WTC11 (cell line): ENCODE results near the gene AQP2. TPM values are rescaled to one million over a fixed set of nuclear protein-coding genes. Genes with fewer than 3 reads are reported as not detected.

Experiments
- ATAC-seq: fragments of 200-7000 bp; cut with Tn5 transposase; 2 replicates; pipeline ENCODE4 v1.10.0; 2021; ENCODE audit warnings: mild to moderate bottlenecking, moderate library complexity
- CTCF ChIA-PET: fragments of 300-600 bp; sonication (Branson Sonifier 250); formaldehyde crosslinking; loops from one replicate; lab custom pipeline; 2021; ENCODE audit warnings: antibody characterized with exemption; lab: Charles Lee
- POLR2A ChIA-PET: fragments of 350-600 bp; sonication (Branson Sonifier 250); formaldehyde crosslinking; loops from one replicate; lab custom pipeline; 2021; ENCODE audit warnings: antibody characterized with exemption; lab: Charles Lee
- DNase-seq: peaks from one replicate; pipeline ENCODE4 v3.0.0; 2021; ENCODE audit warnings: low spot score
- H3K27ac Mint-ChIP-seq: 2 replicates; pipeline ENCODE4 v1.8.0; 2021; ENCODE audit warnings: mixed read lengths
- H3K27me3 Mint-ChIP-seq: 2 replicates; pipeline ENCODE4 v1.8.0; 2021; ENCODE audit warnings: low read depth, mild to moderate bottlenecking, moderate library complexity, mixed read lengths
- H3K36me3 Mint-ChIP-seq: 2 replicates; pipeline ENCODE4 v1.8.0; 2021; ENCODE audit warnings: mixed read lengths
- H3K4me1 Mint-ChIP-seq: 2 replicates; pipeline ENCODE4 v1.8.0; 2022; ENCODE audit warnings: mixed read lengths
- H3K4me3 Mint-ChIP-seq: 2 replicates; pipeline ENCODE4 v1.8.0; 2021; ENCODE audit warnings: mild to moderate bottlenecking, moderate library complexity, mixed read lengths
- H3K9me3 Mint-ChIP-seq: 2 replicates; pipeline ENCODE4 v1.8.0; 2021; ENCODE audit warnings: mixed read lengths
- CREB1 ChIP-seq: sonication (generic); formaldehyde crosslinking; IDR thresholded peaks from 2 replicates; pipeline ENCODE4 v1.8.0; 2023; ENCODE audit warnings: mild to moderate bottlenecking, missing genetic modification reagents
- ELF4 ChIP-seq: sonication (generic); formaldehyde crosslinking; IDR thresholded peaks from 2 replicates; pipeline ENCODE4 v1.8.1; 2022; ENCODE audit warnings: low read depth, mild to moderate bottlenecking, moderate library complexity, missing genetic modification reagents
- ETV6 ChIP-seq: sonication (generic); formaldehyde crosslinking; IDR thresholded peaks from 2 replicates; pipeline ENCODE4 v1.8.1; 2022; ENCODE audit warnings: mild to moderate bottlenecking, missing genetic modification reagents
- FOXP1 ChIP-seq: sonication (generic); formaldehyde crosslinking; IDR thresholded peaks from 2 replicates; pipeline ENCODE4 v1.8.0; 2022; ENCODE audit warnings: missing genetic modification reagents, mild to moderate bottlenecking, moderate library complexity, borderline replicate concordance
- JUN ChIP-seq: sonication (generic); formaldehyde crosslinking; IDR thresholded peaks from 2 replicates; pipeline ENCODE4 v1.8.0; 2023; ENCODE audit warnings: mild to moderate bottlenecking, missing genetic modification reagents
- NR1H2 ChIP-seq: sonication (generic); formaldehyde crosslinking; IDR thresholded peaks from 2 replicates; pipeline ENCODE4 v1.9.0; 2021; ENCODE audit warnings: mild to moderate bottlenecking, moderate library complexity, missing genetic modification reagents
- NR2C2 ChIP-seq: sonication (generic); formaldehyde crosslinking; IDR thresholded peaks from 2 replicates; pipeline ENCODE4 v1.8.0; 2022; ENCODE audit warnings: mild to moderate bottlenecking, missing genetic modification reagents
- TEAD1 ChIP-seq: sonication (generic); formaldehyde crosslinking; IDR thresholded peaks from 2 replicates; pipeline ENCODE4 v1.8.0; 2022; ENCODE audit warnings: mild to moderate bottlenecking, missing genetic modification reagents
- TP53 ChIP-seq: sonication (generic); formaldehyde crosslinking; IDR thresholded peaks from 2 replicates; pipeline ENCODE4 v1.8.1; 2023; ENCODE audit warnings: mild to moderate bottlenecking, missing genetic modification reagents
- ZNF121 ChIP-seq: sonication (generic); formaldehyde crosslinking; IDR thresholded peaks from 2 replicates; pipeline ENCODE4 v1.8.0; 2023; ENCODE audit warnings: missing genetic modification reagents
- total RNA-seq: library from RNA; stranded (reverse); gene quantifications from 3 replicates; pipeline ENCODE4 v1.2.3, GENCODE V29; 2021
- TF ChIP-seq, protein P1 (sequence below): sonication (generic); formaldehyde crosslinking; IDR thresholded peaks from 2 replicates; pipeline ENCODE4 v1.8.0; 2023; ENCODE audit warnings: mild to moderate bottlenecking, missing genetic modification reagents
- TF ChIP-seq, protein P2 (sequence below): fragments of 250-450 bp; sonication (Bioruptor Pico); IDR thresholded peaks from 2 replicates; pipeline ENCODE4 v1.9.0; 2021; ENCODE audit warnings: mild to moderate bottlenecking
- TF ChIP-seq, protein P3 (sequence below): fragments of 250-450 bp; sonication (Bioruptor Pico); IDR thresholded peaks from 2 replicates; pipeline ENCODE4 v2.1.2; 2022; ENCODE audit warnings: mild to moderate bottlenecking, moderate library complexity
- TF ChIP-seq, protein P4 (sequence below): fragments of 250-450 bp; sonication (Bioruptor Pico); conservative IDR thresholded peaks from 2 replicates; pipeline ENCODE4 v1.9.0; 2021; ENCODE audit warnings: mild to moderate bottlenecking
- TF ChIP-seq, protein P5 (sequence below): sonication (generic); formaldehyde crosslinking; IDR thresholded peaks from 2 replicates; pipeline ENCODE4 v1.8.0; 2022; ENCODE audit warnings: mild to moderate bottlenecking, missing genetic modification reagents
- TF ChIP-seq, protein P6 (sequence below): sonication (generic); formaldehyde crosslinking; IDR thresholded peaks from 2 replicates; pipeline ENCODE4 v1.8.1; 2022; ENCODE audit warnings: low read depth, mild to moderate bottlenecking, moderate library complexity, missing genetic modification reagents, borderline replicate concordance
- TF ChIP-seq, protein P7 (sequence below): sonication (generic); formaldehyde crosslinking; IDR thresholded peaks from 2 replicates; pipeline ENCODE4 v1.8.1; 2023; ENCODE audit warnings: mild to moderate bottlenecking, moderate library complexity, missing genetic modification reagents

Gene AQP2
- total RNA-seq, 1 experiment from 2014 or later: not detected

DNA sequence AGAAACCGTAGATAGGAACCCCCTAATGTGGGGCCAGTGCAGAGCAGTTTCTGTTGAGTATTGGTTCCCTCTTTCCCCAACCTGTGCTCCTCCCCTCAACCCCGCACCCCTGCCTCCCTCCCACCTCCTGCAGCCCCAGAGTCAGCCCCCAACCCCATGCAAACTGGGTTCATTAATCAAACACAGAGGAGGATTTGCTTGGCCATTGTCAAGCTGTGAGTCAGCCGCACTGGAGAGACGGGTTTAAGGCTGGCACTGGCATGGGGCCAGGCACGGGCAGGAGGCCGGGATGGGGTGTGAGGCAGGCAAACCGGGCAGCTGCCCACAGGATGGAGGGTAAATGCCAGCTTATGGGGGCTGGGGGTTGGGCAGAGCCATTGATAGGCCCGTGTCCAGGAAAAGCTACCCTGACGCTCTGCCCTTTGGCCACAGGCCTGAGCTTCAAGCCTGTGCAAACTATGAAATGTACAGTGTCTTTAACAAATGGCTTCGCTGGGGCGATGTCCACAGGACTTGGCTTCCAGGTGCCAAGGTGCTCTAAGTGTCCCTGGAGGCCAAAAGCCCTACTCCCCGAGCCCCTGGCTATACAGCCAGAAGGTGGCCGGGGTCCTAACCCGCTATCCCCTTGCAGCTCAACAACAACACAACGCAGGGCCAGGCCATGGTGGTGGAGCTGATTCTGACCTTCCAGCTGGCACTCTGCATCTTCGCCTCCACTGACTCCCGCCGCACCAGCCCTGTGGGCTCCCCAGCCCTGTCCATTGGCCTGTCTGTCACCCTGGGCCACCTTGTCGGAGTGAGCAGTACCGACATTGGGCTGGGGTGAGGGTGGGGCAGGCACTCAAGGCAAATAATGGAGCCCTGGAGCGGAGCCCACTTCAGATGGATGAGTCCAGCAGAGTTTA is 12.6 kb downstream of the AQP2 start (continued):
- TF ChIP-seq, protein P1, sequence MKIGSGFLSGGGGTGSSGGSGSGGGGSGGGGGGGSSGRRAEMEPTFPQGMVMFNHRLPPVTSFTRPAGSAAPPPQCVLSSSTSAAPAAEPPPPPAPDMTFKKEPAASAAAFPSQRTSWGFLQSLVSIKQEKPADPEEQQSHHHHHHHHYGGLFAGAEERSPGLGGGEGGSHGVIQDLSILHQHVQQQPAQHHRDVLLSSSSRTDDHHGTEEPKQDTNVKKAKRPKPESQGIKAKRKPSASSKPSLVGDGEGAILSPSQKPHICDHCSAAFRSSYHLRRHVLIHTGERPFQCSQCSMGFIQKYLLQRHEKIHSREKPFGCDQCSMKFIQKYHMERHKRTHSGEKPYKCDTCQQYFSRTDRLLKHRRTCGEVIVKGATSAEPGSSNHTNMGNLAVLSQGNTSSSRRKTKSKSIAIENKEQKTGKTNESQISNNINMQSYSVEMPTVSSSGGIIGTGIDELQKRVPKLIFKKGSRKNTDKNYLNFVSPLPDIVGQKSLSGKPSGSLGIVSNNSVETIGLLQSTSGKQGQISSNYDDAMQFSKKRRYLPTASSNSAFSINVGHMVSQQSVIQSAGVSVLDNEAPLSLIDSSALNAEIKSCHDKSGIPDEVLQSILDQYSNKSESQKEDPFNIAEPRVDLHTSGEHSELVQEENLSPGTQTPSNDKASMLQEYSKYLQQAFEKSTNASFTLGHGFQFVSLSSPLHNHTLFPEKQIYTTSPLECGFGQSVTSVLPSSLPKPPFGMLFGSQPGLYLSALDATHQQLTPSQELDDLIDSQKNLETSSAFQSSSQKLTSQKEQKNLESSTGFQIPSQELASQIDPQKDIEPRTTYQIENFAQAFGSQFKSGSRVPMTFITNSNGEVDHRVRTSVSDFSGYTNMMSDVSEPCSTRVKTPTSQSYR (CRISPR knock-in tag): no peak
- TF ChIP-seq, protein P2, sequence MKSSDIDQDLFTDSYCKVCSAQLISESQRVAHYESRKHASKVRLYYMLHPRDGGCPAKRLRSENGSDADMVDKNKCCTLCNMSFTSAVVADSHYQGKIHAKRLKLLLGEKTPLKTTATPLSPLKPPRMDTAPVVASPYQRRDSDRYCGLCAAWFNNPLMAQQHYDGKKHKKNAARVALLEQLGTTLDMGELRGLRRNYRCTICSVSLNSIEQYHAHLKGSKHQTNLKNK: no peak
- TF ChIP-seq, protein P3, sequence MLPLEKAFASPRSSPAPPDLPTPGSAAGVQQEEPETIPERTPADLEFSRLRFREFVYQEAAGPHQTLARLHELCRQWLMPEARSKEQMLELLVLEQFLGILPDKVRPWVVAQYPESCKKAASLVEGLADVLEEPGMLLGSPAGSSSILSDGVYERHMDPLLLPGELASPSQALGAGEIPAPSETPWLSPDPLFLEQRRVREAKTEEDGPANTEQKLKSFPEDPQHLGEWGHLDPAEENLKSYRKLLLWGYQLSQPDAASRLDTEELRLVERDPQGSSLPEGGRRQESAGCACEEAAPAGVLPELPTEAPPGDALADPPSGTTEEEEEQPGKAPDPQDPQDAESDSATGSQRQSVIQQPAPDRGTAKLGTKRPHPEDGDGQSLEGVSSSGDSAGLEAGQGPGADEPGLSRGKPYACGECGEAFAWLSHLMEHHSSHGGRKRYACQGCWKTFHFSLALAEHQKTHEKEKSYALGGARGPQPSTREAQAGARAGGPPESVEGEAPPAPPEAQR (CRISPR knock-in tag): no peak
- no peak for TF ChIP-seq ZNF121 (CRISPR knock-in tag)

DNA sequence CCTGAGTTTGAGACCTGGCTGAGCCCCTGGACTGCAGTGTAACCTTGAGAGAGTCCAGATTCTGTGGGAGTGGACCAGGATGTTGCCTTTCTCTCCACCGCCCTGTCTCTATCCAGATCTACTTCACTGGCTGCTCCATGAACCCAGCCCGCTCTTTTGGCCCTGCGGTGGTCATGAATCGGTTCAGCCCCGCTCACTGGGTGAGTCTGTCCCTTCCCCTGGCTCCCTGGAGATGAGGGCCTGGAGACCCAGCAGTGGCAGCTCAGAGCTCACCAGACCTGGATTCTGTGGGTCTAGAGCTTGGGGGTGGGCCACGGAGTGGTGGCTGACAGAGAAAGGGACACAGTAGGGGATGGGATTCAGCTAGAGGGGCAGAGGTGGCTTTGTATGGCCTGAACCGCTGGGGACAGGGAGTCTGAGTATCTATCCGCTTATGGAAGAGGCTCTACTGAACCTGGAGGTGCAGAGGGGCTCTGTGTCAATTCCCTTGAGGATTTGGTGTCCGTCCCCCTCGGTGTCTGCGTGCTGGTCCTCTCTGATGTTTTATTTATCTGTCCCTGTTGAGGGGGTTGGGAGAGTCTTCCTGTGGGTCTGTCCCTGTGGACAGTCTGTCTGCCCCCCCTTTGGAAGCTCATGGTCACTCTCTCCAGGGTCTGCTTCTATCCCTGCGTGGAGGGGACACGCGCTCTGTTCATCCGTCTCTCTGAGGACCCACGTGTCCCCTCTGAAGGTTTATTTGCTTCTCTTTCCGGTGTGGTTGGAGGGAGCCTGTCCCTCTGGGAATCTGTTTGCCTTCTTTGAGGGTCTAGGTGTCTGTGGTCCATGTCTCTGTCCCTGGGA is 13.7 kb downstream of the AQP2 start:
- ATAC-seq: no peak
- no peak overlapping the region for H3K27ac Mint-ChIP-seq
- H3K36me3 Mint-ChIP-seq: no peaks in the 10 kb centered on the region
- no peaks in the 10 kb centered on the region for H3K9me3 Mint-ChIP-seq
- no peak overlapping the region for H3K4me3 Mint-ChIP-seq
- DNase-seq: no peak
- TF ChIP-seq ETV6 (CRISPR knock-in tag) (no peak), TP53 (no peak), ELF4 (no peak), JUN (CRISPR knock-in tag) (no peak), NR1H2 (CRISPR knock-in tag) (no peak), ZNF121 (CRISPR knock-in tag) (no peak), TEAD1 (no peak)
- TF ChIP-seq, protein P4, sequence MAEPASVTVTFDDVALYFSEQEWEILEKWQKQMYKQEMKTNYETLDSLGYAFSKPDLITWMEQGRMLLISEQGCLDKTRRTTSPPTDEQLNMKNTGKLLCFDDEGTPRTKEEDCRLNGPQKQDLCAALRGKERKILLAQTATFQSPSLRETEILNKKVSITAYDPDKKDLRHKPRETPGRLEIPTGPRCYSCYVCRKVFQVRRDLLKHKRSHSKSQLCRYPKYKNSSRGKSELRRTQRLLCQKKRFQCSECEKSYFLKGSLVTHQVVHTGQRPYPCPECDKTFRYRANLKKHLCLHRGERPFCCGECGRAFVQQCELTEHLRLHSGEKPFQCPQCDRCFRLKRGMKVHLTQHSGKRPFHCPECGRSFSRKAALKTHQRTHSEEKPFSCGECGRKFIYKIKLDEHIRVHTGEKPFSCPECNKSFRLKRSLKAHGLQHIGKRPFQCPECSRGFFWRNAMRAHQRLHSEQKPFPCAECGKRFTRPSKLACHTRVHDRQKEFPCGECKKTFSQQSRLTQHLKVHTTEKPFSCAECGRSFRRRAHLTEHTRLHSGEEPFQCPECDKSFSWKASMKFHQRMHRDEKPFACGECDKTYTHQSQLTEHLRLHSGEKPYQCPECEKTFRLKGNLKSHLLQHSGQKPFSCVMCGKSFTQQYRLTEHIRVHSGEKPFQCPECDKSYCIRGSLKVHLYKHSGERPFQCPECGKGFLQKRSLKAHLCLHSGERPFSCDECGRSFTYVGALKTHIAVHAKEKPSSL: no peak
- POLR2A ChIA-PET: interaction anchor here (0.6 kb wide), 2 partner anchors 48 to 1119 kb away, joined by 3 read pairs; no protein-coding TSS in a partner anchor
- CTCF ChIA-PET: interaction anchor here (1.2 to 10.9 kb wide), 6 partner anchors 14 to 103 kb away, joined by 3 to 219 read pairs (median 92); partner anchors contain the start of gene AQP2
- peaks cover 26% of the 10 kb centered on the region for H3K4me1 Mint-ChIP-seq
- H3K27me3 Mint-ChIP-seq: peaks cover 59% of the 10 kb centered on the region

DNA sequence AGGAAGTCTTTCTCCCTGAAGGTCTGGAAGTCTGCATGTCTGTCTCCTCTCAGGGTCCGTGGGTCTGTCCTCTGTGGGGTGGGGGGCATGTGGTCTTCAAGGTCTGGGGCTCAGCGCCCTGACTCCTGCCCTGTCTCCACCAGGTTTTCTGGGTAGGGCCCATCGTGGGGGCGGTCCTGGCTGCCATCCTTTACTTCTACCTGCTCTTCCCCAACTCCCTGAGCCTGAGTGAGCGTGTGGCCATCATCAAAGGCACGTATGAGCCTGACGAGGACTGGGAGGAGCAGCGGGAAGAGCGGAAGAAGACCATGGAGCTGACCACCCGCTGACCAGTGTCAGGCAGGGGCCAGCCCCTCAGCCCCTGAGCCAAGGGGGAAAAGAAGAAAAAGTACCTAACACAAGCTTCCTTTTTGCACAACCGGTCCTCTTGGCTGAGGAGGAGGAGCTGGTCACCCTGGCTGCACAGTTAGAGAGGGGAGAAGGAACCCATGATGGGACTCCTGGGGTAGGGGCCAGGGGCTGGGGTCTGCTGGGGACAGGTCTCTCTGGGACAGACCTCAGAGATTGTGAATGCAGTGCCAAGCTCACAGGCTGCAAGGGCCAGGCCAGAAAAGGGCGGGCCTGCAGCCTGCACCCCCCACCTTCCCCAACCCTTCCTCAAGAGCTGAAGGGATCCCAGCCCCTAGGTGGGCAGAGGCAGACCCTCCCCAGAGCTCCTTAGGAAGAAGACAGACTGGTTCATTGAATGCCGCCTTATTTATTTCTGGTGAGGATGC is 14.5 kb downstream of the AQP2 start:
- peaks cover 18% of the 10 kb centered on the region for H3K4me1 Mint-ChIP-seq
- H3K4me3 Mint-ChIP-seq: no peak overlapping the region
- DNase-seq (no peak), ATAC-seq (no peak)
- no peak overlapping the region for H3K27ac Mint-ChIP-seq
- CTCF ChIA-PET: interaction anchor here (0.6 to 10.9 kb wide), 8 partner anchors 13 to 187 kb away, joined by 3 to 219 read pairs (median 106); partner anchors contain the start of gene AQP2
- POLR2A ChIA-PET: interaction anchor here (0.6 kb wide), 1 partner anchor 49 kb away, joined by 3 read pairs; no protein-coding TSS in a partner anchor
- peaks cover 50% of the 10 kb centered on the region for H3K27me3 Mint-ChIP-seq
- H3K36me3 Mint-ChIP-seq: no peaks in the 10 kb centered on the region
- H3K9me3 Mint-ChIP-seq: no peaks in the 10 kb centered on the region
- TF ChIP-seq, protein P5, sequence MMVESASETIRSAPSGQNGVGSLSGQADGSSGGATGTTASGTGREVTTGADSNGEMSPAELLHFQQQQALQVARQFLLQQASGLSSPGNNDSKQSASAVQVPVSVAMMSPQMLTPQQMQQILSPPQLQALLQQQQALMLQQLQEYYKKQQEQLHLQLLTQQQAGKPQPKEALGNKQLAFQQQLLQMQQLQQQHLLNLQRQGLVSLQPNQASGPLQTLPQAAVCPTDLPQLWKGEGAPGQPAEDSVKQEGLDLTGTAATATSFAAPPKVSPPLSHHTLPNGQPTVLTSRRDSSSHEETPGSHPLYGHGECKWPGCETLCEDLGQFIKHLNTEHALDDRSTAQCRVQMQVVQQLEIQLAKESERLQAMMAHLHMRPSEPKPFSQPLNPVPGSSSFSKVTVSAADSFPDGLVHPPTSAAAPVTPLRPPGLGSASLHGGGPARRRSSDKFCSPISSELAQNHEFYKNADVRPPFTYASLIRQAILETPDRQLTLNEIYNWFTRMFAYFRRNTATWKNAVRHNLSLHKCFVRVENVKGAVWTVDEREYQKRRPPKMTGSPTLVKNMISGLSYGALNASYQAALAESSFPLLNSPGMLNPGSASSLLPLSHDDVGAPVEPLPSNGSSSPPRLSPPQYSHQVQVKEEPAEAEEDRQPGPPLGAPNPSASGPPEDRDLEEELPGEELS (CRISPR knock-in tag): no peak
- TF ChIP-seq, protein P6, sequence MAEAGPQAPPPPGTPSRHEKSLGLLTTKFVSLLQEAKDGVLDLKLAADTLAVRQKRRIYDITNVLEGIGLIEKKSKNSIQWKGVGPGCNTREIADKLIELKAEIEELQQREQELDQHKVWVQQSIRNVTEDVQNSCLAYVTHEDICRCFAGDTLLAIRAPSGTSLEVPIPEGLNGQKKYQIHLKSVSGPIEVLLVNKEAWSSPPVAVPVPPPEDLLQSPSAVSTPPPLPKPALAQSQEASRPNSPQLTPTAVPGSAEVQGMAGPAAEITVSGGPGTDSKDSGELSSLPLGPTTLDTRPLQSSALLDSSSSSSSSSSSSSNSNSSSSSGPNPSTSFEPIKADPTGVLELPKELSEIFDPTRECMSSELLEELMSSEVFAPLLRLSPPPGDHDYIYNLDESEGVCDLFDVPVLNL (CRISPR knock-in tag): no peak
- TF ChIP-seq CREB1 (CRISPR knock-in tag) (no peak), NR2C2 (CRISPR knock-in tag) (no peak), FOXP1 (CRISPR knock-in tag) (no peak)
- TF ChIP-seq, protein P7, sequence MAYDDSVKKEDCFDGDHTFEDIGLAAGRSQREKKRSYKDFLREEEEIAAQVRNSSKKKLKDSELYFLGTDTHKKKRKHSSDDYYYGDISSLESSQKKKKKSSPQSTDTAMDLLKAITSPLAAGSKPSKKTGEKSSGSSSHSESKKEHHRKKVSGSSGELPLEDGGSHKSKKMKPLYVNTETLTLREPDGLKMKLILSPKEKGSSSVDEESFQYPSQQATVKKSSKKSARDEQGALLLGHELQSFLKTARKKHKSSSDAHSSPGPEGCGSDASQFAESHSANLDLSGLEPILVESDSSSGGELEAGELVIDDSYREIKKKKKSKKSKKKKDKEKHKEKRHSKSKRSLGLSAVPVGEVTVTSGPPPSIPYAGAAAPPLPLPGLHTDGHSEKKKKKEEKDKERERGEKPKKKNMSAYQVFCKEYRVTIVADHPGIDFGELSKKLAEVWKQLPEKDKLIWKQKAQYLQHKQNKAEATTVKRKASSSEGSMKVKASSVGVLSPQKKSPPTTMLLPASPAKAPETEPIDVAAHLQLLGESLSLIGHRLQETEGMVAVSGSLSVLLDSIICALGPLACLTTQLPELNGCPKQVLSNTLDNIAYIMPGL (CRISPR knock-in tag): no peak
